Psoas muscle (tissue), 8 donors: ENCODE data around the gene CTIF. TPM values are rescaled to one million over a fixed set of nuclear protein-coding genes. Genes with fewer than 3 reads are reported as not detected.
"Not testable (repeated sequence)": the region's sequence is repeated elsewhere in the genome, so short reads cannot be mapped to it uniquely, and the experiment has no call there.

Experiments
- ATAC-seq, 4 donors: fragments of 200-7000 bp; cut with Tn5 transposase; one replicate each; pipeline ENCODE4 v1.9.1; 2020; ENCODE audit warnings: moderate library complexity in 3 of 4, mild to moderate bottlenecking in 2 of 4
- DNase-seq, 2 donors: peaks; one replicate each; pipeline ENCODE4 v3.0.0-alpha.2; 2020
- H3K27ac ChIP-seq: fragments of 200-600 bp; one replicate; pipeline ENCODE4 v1.8.0; 2022
- H3K27me3 ChIP-seq, 3 donors: fragments of 200-600 bp in 1 of 3; one replicate each; pipeline versions ENCODE4 v1.6.1 to v1.8.0; 2013 to 2022; ENCODE audit warnings: low read length in 2 of 3, mild to moderate bottlenecking in 2 of 3, moderate library complexity in 1 of 3; ENCODE audit not compliant: insufficient read depth in 3 of 3
- H3K36me3 ChIP-seq, 2 donors: fragments of 200-600 bp in 1 of 2; one replicate each; pipeline versions ENCODE4 v1.6.1 to v1.8.0; 2013 to 2022; ENCODE audit warnings: low read depth in 1 of 2, mild to moderate bottlenecking in 1 of 2, moderate library complexity in 1 of 2; ENCODE audit not compliant: insufficient read depth in 1 of 2
- H3K4me1 ChIP-seq: fragments of 200-600 bp; one replicate; pipeline ENCODE4 v1.8.0; 2022
- H3K4me3 ChIP-seq: fragments of 200-600 bp; one replicate; pipeline ENCODE4 v1.8.0; 2022; ENCODE audit warnings: mild to moderate bottlenecking
- H3K9me3 ChIP-seq: fragments of 200-600 bp; one replicate; pipeline ENCODE4 v1.8.0; 2022
- WGBS, 3 donors: extraction: QIAGEN DNeasy Blood & Tissue Kit; methylation state at CpG; one replicate each; pipeline versions ENCODE4 v1.1.6 to v1.1.7; 2013; 5-methylcytosine and 5-hydroxymethylcytosine counted together
- intact Hi-C, 2 donors: fragments of 100-400 bp; cut with DNase I; formaldehyde crosslinking; loops; one replicate each; pipeline versions ENCODE4 v1.11.0 to v1.14.2; 2022
- polyA plus RNA-seq, 3 donors: library from polyadenylated mRNA; stranded (reverse); fragments of 200-250 nt; gene quantifications; one replicate each; pipeline ENCODE4 v1.2.3, GENCODE V29; 2013
- total RNA-seq, 4 donors: library from RNA; stranded (reverse); fragmentation: NEBNext Ultra II Directional in 2 of 4; extraction: Animal tissue kit (Norgen Biotek cat#: 25700) in 2 of 4; gene quantifications; one replicate each; pipeline versions ENCODE4 v1.2.1 to v1.2.4, GENCODE V29; 2021 to 2023
- TF ChIP-seq, protein P1 (sequence below): fragments of 200-600 bp; IDR thresholded peaks from one replicate; pipeline ENCODE4 v1.8.0; 2022; ENCODE audit warnings: antibody characterized with exemption
- donor health status: healthy with polysubstance abuse.
- donor health status: DM: no; HTN: no; CAD: no; lungs with moderate emphysema.
- donor health status: Bipolar disorder and iron deficiency.
- donor health status: healthy.
- donor health status: DM: yes; HTN: yes; CAD: no.
- donor health status: DM: no; HTN: no; CAD: no.
- donor health status: DM: no; HTN: no; CAD: no.
- donor health status: DM: yes; HTN: yes; CAD: no.

Gene CTIF
- total and polyA plus RNA-seq, 7 donors, result 11.3 to 40.5 (median 26.9) TPM

DNA sequence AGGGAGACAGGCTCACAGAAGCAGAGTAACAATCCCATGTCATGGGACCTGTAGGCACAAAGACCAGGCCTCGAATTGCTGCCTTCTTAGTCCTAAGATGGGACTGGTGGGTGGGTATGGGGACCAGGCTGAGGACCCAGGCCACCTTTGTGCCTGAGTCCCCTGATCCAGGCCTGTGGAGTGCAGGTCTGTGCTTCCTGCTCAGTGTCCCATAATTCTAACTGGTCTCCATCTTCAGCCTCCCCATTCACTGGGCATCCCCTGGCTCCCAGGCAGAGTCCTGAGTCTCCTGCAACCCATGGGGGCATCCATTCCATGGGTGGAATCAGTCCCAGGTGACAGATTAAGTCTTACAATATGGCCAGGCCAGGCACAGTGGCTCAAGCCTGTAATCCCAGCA is 328.0 kb downstream of the CTIF start:
- H3K27ac ChIP-seq, result no peak overlapping the region
- intact Hi-C loops, result no loop called here
- no peaks in the 10 kb centered on the region for H3K4me1 ChIP-seq
- DNase-seq (no peak), ATAC-seq (no peak)
- H3K9me3 ChIP-seq, result peaks cover 4% of the 10 kb centered on the region
- TF ChIP-seq, protein P1, sequence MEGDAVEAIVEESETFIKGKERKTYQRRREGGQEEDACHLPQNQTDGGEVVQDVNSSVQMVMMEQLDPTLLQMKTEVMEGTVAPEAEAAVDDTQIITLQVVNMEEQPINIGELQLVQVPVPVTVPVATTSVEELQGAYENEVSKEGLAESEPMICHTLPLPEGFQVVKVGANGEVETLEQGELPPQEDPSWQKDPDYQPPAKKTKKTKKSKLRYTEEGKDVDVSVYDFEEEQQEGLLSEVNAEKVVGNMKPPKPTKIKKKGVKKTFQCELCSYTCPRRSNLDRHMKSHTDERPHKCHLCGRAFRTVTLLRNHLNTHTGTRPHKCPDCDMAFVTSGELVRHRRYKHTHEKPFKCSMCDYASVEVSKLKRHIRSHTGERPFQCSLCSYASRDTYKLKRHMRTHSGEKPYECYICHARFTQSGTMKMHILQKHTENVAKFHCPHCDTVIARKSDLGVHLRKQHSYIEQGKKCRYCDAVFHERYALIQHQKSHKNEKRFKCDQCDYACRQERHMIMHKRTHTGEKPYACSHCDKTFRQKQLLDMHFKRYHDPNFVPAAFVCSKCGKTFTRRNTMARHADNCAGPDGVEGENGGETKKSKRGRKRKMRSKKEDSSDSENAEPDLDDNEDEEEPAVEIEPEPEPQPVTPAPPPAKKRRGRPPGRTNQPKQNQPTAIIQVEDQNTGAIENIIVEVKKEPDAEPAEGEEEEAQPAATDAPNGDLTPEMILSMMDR, result no peak
- no peaks in the 10 kb centered on the region for H3K36me3 ChIP-seq
- no peaks in the 10 kb centered on the region for H3K27me3 ChIP-seq
- H3K4me3 ChIP-seq, result no peak overlapping the region
- WGBS, 3 donors, result 29 to 39% (median 33%) methylated on average over 1 of the region's 1 CpG

DNA sequence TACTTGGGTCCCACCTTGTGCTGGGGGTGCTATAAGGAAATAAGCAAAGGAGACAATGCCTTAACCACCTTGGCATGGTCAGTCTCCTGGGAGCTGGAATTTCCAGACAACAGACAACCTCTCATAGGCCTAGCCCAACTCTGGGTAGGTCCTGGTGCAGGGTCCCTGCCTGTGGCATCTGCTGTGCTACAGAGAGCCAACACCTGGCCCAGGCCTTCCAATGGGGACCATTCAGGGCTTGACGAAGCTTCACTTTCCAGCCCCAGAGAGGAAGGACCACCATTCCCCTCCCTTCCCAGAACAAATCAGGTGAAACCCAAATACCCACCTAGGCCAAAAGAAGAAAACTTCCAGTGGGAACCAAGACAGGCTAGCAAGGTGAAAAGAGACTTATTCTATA is 329.1 kb downstream of the CTIF start:
- H3K27ac ChIP-seq, result no peak overlapping the region
- no peaks in the 10 kb centered on the region for H3K36me3 ChIP-seq
- TF ChIP-seq, protein P1, result no peak
- no peak overlapping the region for H3K4me3 ChIP-seq
- peaks cover 4% of the 10 kb centered on the region for H3K9me3 ChIP-seq
- ATAC-seq (no peak), DNase-seq (no peak)
- WGBS, 3 donors, result 57 to 100% (median 91%) methylated on average over 1 of the region's 1 CpG
- H3K27me3 ChIP-seq, result no peaks in the 10 kb centered on the region
- intact Hi-C loops, result no loop called here
- peaks cover 5% of the 10 kb centered on the region for H3K4me1 ChIP-seq

DNA sequence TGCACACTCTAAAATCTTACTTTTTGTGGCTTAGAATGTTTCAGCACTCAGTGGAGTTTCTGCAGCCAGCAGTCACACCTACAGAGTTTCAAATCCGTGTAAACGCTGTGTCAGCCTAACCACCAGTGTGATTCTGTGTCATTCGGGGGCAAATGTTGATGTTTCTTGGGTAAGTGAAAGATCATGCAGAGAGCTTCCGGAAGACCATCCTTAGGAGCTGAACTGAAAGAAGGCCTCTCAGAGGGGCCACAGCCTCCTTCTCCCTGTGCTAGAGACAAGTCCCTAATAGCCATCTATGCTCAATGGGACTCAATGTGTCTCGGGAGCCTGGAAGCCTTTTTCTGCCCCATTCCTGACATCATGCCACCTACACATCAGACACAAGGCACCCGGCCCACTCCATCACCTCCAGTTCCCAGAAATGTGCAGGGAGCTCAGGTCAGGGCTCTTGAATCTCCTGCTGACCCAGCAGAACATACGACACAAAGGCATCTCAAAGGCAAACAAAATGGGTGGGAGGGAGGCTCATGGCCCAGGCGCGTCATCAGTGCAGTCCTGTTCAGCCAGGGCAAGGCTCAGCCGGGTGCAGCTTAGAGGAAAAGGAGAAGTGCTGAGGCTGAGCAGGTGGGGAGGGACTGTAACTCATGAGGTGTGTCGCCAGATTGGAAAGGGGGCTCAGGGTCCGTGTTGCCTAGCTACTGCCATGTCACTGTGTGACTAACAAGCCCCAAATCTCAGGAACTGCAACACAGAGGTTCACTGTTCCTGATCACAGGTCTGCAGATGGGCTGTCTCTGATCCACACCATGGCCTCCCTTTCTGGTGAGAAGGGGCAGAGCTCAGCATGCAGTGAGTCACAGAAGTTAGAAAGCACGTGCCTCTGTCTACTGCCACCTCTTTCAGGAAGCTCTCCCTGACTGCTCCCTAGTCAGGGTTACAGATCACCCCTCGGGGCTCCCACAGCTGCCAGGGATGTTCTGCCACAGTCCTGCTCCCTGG is 329.9 kb downstream of the CTIF start:
- DNase-seq (no peak), ATAC-seq (no peak)
- H3K27me3 ChIP-seq, result no peaks in the 10 kb centered on the region
- H3K9me3 ChIP-seq, result peaks cover 4% of the 10 kb centered on the region
- peaks cover 8% of the 10 kb centered on the region for H3K4me1 ChIP-seq
- H3K4me3 ChIP-seq, result no peak overlapping the region
- intact Hi-C loops, result no loop called here
- TF ChIP-seq, protein P1, result no peak
- WGBS, 3 donors, result 82 to 84% (median 83%) methylated on average over 14 of the region's 14 CpGs
- no peaks in the 10 kb centered on the region for H3K36me3 ChIP-seq
- no peak overlapping the region for H3K27ac ChIP-seq

DNA sequence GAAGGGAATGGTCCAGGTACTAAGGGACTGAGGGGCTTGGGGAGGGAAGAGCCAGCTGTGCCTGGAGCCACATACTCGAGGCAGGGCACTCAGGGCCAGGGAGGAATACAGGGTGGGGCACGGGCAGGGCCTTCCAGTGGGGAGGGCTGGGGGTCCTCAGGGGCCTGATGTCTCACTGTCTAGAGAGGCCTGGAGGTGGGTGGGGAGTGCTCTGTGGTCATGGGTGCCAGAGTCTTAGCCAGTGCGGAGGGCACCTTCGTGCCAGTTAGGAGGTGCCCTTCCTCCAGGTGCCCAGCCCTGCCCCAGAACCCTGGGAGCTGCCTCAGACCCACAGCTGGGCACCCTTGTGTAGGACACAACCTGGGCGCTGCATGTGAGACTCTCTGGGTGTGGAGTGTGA is 330.8 kb downstream of the CTIF start:
- Histone ChIP-seq H3K4me1 (peaks cover 8% of the 10 kb centered on the region), H3K4me3 (no peak overlapping the region), H3K36me3 (no peaks in the 10 kb centered on the region), H3K27ac (no peak overlapping the region), H3K27me3 (no peaks in the 10 kb centered on the region), H3K9me3 (peaks cover 4% of the 10 kb centered on the region)
- TF ChIP-seq, protein P1, result no peak
- intact Hi-C loops, result no loop called here
- no peak for ATAC-seq
- WGBS, 3 donors, result 78 to 84% (median 82%) methylated on average over 4 to 5 of the region's 5 CpGs
- DNase-seq, result no peak

DNA sequence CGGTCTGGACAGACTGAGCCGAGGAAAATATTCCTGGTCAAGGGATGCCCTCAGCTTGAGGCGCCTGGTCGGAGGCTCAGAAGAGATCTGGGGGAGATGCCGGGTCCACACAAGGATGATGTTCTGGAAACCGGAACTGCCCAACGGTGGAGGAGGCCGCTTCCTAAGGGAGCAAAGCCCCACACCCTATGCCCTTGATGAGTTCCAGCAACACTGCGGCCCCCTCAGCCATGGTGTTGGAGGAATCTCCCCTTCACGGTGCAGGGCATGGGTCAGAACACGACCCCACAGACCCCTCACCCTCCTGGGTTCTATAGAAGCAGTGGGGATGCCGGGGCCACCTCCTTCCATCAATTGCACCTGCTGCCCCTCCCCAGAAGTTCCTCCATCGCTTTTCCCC is 332.1 kb downstream of the CTIF start:
- intact Hi-C loops, result loop anchor here in 1 of 2 donors (5.0 kb wide), 1 partner anchor 51 kb away; no protein-coding TSS in a partner anchor
- H3K4me1 ChIP-seq, DNase-seq, H3K9me3 ChIP-seq, H3K27ac ChIP-seq, H3K4me3 ChIP-seq, H3K36me3 ChIP-seq, H3K27me3 ChIP-seq, ATAC-seq: not testable (repeated sequence)
- 91 to 93% (median 92%) methylated on average over 13 of the region's 13 CpGs for WGBS, 3 donors
